Activated B cell treated with CpG ODN at 0.5 μM for 24 hours (primary cell): Measurements from ENCODE around the gene BPI. TPM values are rescaled to one million over a fixed set of nuclear protein-coding genes. Genes with fewer than 3 reads are reported as not detected.
"Not testable (repeated sequence)": the region's sequence is repeated elsewhere in the genome, so short reads cannot be mapped to it uniquely, and the experiment has no call there.

Source experiments
- ATAC-seq: fragments of 200-7000 bp; cut with Tn5 transposase; one replicate; pipeline ENCODE4 v1.10.0; 2021; ENCODE audit warnings: low read depth, mild to moderate bottlenecking, moderate library complexity
- CTCF ChIA-PET: fragments of 350-600 bp; sonication (Branson Sonifier 250); formaldehyde crosslinking; loops from one replicate; lab custom pipeline; 2021; ENCODE audit warnings: antibody characterized with exemption; lab: Charles Lee
- POLR2A ChIA-PET: fragments of 350-600 bp; sonication (Branson Sonifier 250); formaldehyde crosslinking; loops from one replicate; lab custom pipeline; 2021; ENCODE audit warnings: antibody characterized with exemption; lab: Charles Lee
- DNase-seq: peaks from one replicate; pipeline ENCODE4 v3.0.0; 2022
- H3K27ac Mint-ChIP-seq: one replicate; pipeline ENCODE4 v1.8.0; 2020; ENCODE audit warnings: mixed read lengths
- H3K27me3 Mint-ChIP-seq: one replicate; pipeline ENCODE4 v1.8.0; 2021; ENCODE audit warnings: mixed read lengths
- H3K36me3 Mint-ChIP-seq: one replicate; pipeline ENCODE4 v1.8.0; 2021; ENCODE audit warnings: low read depth, mixed read lengths
- H3K4me1 Mint-ChIP-seq: one replicate; pipeline ENCODE4 v1.8.0; 2021; ENCODE audit warnings: mixed read lengths
- H3K4me3 Mint-ChIP-seq: one replicate; pipeline ENCODE4 v1.8.0; 2020; ENCODE audit warnings: mild to moderate bottlenecking, mixed read lengths
- H3K9me3 Mint-ChIP-seq: one replicate; pipeline ENCODE4 v1.8.0; 2020; ENCODE audit warnings: mixed read lengths
- intact Hi-C: fragments of 100-400 bp; cut with micrococcal nuclease; formaldehyde crosslinking; loops from one replicate; pipeline ENCODE4 v1.15.1; 2024
- total RNA-seq: library from RNA; stranded (reverse); gene quantifications from 2 replicates; pipeline ENCODE4 v1.2.3, GENCODE V29; 2022
- TF ChIP-seq, protein P1 (sequence below): fragments of 200-600 bp; IDR thresholded peaks from one replicate; pipeline ENCODE4 v1.8.0; 2022; ENCODE audit warnings: antibody characterized with exemption, mild to moderate bottlenecking

BPI gene
- total RNA-seq, 1 donor from 2014 or later = not detected

- DNase-seq (no peak), ATAC-seq (no peak)
- POLR2A ChIA-PET = no interaction called here
- H3K4me3 Mint-ChIP-seq = no peak overlapping the region
- peaks cover 48% of the 10 kb centered on the region for H3K27me3 Mint-ChIP-seq
- intact Hi-C loops = no loop called here
- CTCF ChIA-PET = no interaction called here
- H3K9me3 Mint-ChIP-seq = no peaks in the 10 kb centered on the region
- no peak overlapping the region for H3K27ac Mint-ChIP-seq
- no peaks in the 10 kb centered on the region for H3K36me3 Mint-ChIP-seq
- peaks cover 3% of the 10 kb centered on the region for H3K4me1 Mint-ChIP-seq
- TF ChIP-seq, protein P1, sequence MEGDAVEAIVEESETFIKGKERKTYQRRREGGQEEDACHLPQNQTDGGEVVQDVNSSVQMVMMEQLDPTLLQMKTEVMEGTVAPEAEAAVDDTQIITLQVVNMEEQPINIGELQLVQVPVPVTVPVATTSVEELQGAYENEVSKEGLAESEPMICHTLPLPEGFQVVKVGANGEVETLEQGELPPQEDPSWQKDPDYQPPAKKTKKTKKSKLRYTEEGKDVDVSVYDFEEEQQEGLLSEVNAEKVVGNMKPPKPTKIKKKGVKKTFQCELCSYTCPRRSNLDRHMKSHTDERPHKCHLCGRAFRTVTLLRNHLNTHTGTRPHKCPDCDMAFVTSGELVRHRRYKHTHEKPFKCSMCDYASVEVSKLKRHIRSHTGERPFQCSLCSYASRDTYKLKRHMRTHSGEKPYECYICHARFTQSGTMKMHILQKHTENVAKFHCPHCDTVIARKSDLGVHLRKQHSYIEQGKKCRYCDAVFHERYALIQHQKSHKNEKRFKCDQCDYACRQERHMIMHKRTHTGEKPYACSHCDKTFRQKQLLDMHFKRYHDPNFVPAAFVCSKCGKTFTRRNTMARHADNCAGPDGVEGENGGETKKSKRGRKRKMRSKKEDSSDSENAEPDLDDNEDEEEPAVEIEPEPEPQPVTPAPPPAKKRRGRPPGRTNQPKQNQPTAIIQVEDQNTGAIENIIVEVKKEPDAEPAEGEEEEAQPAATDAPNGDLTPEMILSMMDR = no peak
Observed at GRCh38 chr20:38308047-38308438, 4.1 kb downstream of the BPI start.

DNA sequence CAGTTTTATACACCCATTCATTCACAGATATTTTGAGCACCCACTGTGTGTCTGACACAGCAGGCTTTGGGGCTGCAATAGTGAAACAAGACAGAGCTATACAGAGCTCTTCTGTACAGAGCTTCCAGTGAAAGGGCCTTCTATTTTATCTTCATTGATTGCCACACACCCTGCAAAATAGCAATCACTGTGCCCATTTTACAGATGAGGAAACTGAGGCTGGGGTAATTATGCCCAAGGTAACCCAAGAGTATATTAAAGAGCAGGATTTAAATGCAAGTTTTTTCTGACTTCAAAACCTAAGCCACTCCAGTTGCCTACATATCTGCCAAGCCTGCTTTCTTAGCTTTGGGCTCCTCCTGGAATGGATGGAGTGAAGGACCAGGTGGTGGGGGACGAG, 4.5 kb downstream of the BPI start:
- CTCF ChIA-PET = interaction anchor here (1.0 kb wide), 1 partner anchor 10 kb away, joined by 3 read pairs; no protein-coding TSS in a partner anchor
- intact Hi-C loops = no loop called here
- ATAC-seq = no peak
- Mint-ChIP-seq H3K27ac (no peak overlapping the region), H3K4me1 (peaks cover 3% of the 10 kb centered on the region), H3K9me3 (no peaks in the 10 kb centered on the region), H3K4me3 (no peak overlapping the region), H3K36me3 (no peaks in the 10 kb centered on the region), H3K27me3 (peaks cover 44% of the 10 kb centered on the region)
- DNase-seq = no peak
- POLR2A ChIA-PET = no interaction called here
- TF ChIP-seq, protein P1 = no peak

- ChIA-PET CTCF (no interaction called here), POLR2A (no interaction called here)
- intact Hi-C loops = no loop called here
- no peaks in the 10 kb centered on the region for H3K4me1 Mint-ChIP-seq
- ATAC-seq (no peak), DNase-seq (no peak)
- no peaks in the 10 kb centered on the region for H3K9me3 Mint-ChIP-seq
- H3K27me3 Mint-ChIP-seq = peaks cover 25% of the 10 kb centered on the region
- no peak overlapping the region for H3K27ac Mint-ChIP-seq
- TF ChIP-seq, protein P1 = no peak
- no peaks in the 10 kb centered on the region for H3K36me3 Mint-ChIP-seq
- no peak overlapping the region for H3K4me3 Mint-ChIP-seq
Observed at GRCh38 chr20:38311091-38311490, 7.1 kb downstream of the BPI start.

- intact Hi-C loops = no loop called here
- no peak for ATAC-seq
- H3K27ac Mint-ChIP-seq = no peak overlapping the region
- H3K4me1 Mint-ChIP-seq = no peaks in the 10 kb centered on the region
- H3K36me3 Mint-ChIP-seq = no peaks in the 10 kb centered on the region
- no peaks in the 10 kb centered on the region for H3K9me3 Mint-ChIP-seq
- no peak overlapping the region for H3K4me3 Mint-ChIP-seq
- POLR2A ChIA-PET = no interaction called here
- TF ChIP-seq, protein P1 = no peak
- peaks cover 22% of the 10 kb centered on the region for H3K27me3 Mint-ChIP-seq
- DNase-seq = no peak
- CTCF ChIA-PET = no interaction called here
Observed at GRCh38 chr20:38311491-38311890, 7.5 kb downstream of the BPI start.

- ChIA-PET CTCF (no interaction called here), POLR2A (interaction anchor here (0.8 kb wide), 1 partner anchor 1109 kb away, joined by 3 read pairs; no protein-coding TSS in a partner anchor)
- intact Hi-C loops = no loop called here
- Mint-ChIP-seq H3K4me1 (no peaks in the 10 kb centered on the region), H3K27ac (no peak overlapping the region), H3K9me3 (no peaks in the 10 kb centered on the region), H3K36me3 (no peaks in the 10 kb centered on the region), H3K4me3 (no peak overlapping the region), H3K27me3 (peaks cover 20% of the 10 kb centered on the region)
- TF ChIP-seq, protein P1 = no peak
- ATAC-seq = no peak
- DNase-seq = no peak
Observed at GRCh38 chr20:38313676-38314075, 9.7 kb downstream of the BPI start.

DNA sequence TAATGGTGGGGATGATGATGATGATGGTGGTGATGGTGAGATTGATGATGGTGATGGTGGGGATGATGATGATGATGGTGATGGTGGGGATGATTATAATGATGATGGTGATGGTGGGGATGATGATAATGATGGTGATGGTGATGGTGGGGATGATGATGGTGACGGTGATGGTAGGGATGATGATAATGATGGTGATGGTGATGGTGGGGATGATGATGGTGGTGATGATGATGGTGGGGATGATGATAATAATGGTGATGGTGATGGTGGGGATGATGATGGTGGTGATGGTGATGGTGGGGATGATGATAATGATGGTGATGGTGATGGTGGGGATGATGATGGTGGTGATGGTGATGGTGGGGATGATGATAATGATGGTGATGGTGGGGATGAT, 10.4 kb downstream of the BPI start:
- POLR2A ChIA-PET, H3K9me3 Mint-ChIP-seq: not testable (repeated sequence)

More for the DNA sequence above, 10.4 kb downstream of the BPI start:
- H3K4me1 Mint-ChIP-seq, DNase-seq, CTCF ChIA-PET, ATAC-seq, intact Hi-C loops, H3K4me3 Mint-ChIP-seq, H3K27ac Mint-ChIP-seq, H3K36me3 Mint-ChIP-seq: not testable (repeated sequence)
- peaks cover 18% of the 10 kb centered on the region for H3K27me3 Mint-ChIP-seq
